NCI-H2227 treated with DMSO at 0.1 percent for 48 hours (cell line): ENCODE results near the gene YIF1A.

Source experiments
- DNase-seq: peaks from one replicate; lab custom pipeline; 2025; lab: John Stamatoyannopoulos, UW

YIF1A gene, protein sequence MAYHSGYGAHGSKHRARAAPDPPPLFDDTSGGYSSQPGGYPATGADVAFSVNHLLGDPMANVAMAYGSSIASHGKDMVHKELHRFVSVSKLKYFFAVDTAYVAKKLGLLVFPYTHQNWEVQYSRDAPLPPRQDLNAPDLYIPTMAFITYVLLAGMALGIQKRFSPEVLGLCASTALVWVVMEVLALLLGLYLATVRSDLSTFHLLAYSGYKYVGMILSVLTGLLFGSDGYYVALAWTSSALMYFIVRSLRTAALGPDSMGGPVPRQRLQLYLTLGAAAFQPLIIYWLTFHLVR

DNA sequence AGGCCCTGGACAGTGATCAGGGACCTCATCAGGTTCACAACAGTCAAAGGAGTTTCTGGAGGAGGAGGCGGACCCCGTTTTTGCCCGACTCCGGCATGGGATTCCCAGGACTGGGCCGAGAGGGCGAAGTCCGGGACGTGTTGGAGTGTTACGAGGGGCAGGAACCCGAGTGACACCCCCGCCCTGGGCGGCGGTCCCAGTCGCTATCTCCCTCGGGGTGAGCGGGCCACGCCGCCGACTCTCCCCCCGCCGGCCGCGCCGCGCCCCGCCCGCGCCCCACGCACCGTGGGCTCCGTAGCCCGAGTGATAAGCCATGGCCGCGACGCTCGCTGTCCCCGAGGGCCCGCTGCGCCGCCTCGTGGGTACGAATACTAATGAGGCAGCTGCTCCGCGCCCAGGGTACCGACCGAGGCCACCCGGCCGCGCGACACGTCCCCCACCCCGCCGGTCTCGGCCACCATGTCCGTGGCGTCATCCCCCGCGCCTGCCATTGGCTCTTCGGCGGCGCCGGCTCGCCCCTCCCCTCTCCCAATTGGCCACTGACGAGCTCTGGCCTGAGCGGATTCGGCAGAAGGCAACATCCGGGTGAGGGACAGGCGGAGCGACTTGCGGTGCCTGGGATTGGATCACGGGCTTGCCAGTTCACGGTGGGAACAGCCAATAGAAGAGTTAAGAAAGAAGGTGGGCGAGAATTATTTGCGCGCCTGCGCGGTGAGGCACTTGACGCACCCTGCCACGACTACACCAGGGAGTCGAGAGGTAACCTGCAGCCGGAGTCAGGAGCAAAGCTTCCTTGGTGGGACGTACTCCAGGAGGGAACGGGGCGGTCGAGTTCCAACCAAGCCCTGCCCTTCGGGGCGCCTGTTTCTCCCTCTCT, at the start of gene YIF1A:
Gene YIF1A (minus strand): TSS at position 473 of the 877 bp plus-strand sequence. CDS start 158 bp downstream, at position 315.
- DNase-seq: peak; percentile 99

DNA sequence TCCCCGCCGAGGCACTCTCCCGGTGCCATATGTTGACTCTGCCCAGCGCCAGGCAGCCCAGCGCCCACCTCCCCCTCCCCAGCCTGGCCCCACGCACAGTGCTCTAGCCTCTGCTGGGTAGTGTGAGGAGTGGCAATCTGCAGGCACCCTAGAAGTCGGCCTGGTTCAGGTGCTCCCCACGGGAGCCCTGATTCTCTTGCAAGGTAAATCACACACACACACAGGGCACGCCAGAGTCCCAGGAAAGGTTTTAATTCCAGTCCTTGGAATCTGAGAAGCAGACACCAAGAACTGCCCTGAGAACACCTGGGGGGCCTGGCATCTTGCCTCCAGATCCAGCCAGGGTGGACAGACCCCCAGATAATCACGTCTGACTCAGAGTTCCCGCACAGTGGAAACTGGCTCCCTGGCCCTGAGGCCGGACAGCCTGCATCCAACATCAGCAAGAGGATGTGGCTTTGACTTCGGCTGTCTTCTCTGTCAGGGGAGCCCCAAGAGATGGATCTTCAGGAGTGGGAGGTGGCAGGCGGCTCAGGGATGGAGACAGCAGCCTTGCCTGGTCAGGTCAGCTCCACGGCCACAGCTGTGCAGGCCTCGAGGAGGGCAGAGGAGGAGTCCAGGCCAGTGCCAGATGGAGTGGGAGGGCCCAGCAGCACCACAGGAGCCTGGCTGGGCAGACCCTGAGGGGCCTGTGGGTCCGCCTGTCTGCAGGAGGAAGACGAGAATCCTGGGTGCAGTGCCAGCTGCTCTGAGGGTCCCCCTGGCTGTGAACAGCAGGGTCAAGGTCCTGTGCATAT, 48.4 kb upstream of the YIF1A start:
- no peak for DNase-seq

DNA sequence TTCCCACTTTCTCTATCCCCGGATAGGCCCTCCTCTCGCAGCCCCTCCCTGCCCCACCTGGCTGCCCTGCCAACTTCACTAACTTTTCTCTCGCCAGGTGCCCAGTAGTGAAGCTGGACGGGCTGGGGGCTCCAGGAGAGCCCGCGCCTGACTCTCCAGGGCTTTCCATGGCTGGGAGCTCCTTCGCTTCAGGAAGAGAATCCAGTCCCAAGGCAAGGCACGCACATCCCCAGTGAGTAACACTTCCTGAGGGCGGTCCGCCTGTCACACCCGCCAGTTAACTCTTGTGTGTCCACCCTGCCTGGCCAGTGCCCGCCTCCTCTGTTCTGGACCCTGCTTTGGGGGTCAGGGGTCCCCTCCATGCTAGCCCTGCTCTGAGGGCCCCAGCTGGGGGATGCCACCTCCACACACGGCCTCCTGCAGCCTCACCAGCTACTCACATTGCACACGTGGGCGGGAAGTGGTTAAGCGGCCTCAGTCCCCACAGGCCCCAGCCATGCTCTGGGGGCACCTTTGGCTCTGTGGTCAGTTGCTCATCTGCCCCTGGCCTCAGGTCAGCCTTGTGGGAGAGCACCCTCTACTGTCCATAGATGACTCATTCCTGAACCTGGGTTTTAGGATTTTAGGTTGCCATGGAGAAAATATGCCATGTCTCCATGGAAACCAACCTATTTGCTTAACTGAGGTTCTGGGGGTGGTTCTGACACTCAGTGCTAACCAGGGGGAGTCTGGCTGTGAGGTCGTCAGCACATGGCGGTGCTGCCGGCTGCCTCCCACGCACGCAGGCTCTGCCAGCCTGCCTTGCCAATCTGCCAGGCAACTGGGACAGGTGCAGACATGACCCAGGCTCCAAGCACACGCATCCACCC, 47.5 kb upstream of the YIF1A start, which contains the start of gene RIN1:
Gene RIN1 (minus strand): TSS at position 201 of the 869 bp plus-strand sequence. CDS start 32 bp downstream, at position 169.
- DNase-seq: no peak

DNA sequence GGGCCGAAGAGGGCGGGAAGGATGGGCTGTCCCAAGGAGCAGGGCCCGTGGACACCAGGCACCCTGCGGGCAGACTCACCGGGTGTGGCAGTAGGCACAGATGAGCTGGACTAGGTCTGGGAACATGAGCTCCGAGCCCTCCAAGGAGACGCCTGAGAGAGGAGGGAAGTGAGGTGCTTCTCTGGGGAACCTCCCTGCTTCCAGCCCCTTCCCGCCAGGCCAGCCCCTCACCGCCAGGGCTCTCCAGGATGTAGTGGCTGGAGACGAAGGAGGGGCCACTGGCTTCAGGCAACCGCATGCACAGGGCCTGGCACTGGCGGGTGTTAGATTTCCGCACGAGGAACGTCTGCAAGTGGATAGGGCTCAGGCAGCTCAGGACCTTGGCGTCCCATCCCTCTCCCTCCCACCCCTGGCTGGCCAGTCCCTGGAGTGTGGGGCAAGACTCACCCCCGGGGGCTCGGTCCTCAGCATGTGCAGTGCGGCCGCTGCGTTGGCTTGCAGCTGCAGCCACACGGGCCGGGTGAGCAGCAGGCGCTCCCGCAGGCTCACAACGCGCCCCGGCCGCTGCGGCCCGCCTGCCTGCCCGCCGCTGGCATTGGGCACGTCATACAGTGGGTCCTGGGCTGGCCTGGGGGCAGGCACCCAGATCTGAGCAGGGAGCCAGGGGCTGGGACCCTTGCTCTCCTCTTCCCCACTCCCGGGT, 46.7 kb upstream of the YIF1A start:
- DNase-seq: no peak

DNA sequence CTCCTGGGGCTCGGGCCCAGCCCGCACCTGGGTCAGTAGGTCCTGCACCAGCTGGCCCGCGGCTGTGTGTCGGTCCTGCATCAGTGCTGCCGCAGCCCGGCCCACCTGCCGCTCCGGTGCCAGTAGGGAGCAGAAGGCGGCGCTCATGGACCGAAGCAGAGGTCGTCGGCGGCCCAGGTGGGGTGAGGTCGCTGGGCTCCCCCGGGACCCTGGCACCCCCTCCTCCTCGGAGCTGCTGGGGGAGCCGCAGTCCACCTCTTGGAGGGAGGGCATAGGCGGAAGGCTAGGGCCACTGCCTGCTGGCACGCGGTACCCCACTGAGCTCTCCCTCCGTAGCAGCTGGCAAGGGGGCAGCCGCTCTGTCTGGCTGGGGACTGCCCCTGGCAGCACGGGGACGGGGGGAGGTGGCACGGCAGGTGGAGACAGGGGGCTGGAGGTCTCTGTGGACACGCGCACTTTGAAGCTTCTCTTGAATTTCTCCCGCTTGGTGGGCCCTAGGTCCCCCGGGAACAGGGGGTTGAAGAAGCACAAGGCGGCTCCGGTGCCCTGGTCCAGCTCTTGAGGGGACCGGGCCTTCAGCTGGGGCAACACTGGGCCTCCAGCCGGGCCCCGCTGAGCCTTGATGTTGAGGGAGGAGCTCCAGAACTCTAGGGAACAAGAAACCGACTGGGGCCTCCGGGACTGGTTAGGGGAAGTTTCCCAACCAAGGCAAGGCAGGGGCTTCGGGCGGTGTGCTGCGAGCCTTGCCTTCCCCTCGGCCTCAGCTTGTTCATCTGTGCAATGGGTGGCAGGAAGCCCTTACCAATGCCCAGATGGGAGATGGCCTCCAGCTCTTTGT, 45.9 kb upstream of the YIF1A start:
- no peak for DNase-seq

DNA sequence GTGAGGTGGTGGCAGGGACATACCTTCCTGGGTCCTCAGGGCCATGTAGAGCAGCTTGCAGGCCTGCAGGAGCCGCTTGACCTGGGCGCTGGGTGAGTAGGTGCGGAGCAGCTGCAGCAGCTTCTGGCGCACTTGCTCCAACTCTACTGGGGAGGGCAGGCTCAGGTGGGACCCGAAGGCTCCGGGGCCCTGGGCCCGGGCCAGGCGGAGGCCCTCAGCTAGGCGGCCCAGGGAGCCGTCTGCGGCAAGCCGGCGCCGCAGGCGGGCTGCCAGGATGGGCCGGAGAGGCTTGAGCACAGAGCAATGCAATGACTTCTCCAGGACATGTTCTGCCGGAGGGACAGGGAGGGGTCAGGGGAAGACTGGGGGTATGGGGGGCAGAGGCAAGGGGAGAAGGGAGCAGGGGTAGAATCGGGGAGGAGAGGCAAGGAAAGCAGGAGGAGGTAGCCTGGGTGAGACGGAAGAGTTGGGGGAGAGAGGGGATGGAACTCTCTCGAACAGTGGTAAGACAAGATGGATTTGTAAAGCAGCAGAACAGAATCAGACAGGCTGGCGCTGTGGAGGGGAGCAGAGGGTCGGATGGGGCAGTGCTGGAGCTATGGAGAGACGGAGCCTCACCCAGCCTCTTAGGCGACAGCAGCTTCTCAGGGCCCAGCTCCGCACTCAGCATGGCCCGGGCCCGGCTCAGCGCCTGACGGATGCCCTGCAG, 45.1 kb upstream of the YIF1A start:
- DNase-seq: no peak

DNA sequence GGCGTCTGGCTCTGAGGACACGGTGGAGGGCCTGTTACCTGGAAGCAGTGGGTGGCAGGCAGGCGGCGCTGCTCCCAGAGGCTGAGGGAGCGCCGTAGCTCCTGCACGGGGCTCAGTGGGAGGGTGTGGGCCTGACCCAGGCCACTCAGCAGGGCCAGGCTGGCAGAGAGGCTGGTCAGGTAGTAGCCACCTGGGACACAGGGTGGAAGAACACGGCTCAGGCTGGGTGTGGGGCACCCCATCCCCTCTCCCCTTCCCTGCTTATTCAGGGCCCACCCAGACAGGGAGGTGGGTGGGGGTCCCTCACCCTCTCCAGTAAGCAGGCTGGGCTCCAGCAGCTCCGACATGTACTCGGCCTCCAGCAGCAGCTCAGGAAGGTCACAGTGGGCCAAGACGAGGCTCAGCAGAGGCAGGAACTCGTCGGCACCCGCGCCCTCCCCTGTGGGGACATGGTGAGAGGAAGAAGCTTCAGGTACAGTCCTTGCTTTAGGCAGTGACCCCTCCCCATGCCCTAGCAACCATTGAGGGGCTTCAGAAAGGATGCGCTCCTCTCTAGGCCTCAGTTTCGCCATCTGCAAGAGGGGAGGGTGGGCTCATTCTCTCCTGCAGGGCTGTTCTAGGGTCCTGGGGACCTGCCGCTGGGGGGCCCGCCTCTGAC, 44.4 kb upstream of the YIF1A start:
- no peak for DNase-seq

DNA sequence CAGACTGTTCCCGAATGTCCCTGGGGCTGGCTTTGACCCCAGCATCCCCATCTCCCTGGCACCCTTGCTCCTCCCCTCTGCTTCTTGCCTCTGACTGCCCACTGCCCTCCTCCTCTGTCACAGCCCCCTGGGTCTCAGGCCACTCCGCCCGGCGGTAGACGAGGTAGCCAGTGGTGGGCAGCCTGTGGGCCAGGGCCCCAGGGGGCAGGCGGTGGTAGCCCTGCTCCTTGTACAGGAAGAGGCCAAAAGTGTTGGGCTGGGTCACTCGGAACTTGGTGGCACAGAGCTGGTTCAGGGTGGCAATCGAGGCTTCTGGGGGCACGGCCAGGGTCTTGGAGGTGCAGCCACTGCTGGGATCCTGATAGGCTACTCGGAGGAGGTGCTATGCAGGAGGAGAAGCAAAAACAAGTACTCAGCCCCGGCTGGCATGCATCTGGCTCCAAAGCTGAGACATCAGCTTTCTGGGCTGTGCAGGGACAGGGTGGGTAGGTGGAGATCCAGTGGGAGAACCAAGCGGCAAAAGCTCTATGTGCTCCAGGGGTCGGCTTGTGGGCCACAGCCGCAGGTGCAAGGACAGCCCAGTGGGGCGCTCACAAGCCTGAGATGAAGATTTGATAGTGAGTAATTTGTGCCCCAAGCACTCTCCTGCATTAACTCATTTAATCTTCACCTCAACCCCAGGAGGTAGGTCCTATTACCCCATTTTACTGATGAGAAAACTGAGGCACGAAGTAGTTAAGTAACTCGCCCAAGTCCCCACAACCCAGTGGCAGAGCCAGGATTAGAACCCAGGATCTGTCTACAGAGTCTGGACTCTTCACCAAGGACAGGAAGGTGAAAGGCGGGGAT, 43.7 kb upstream of the YIF1A start:
- DNase-seq: no peak

DNA sequence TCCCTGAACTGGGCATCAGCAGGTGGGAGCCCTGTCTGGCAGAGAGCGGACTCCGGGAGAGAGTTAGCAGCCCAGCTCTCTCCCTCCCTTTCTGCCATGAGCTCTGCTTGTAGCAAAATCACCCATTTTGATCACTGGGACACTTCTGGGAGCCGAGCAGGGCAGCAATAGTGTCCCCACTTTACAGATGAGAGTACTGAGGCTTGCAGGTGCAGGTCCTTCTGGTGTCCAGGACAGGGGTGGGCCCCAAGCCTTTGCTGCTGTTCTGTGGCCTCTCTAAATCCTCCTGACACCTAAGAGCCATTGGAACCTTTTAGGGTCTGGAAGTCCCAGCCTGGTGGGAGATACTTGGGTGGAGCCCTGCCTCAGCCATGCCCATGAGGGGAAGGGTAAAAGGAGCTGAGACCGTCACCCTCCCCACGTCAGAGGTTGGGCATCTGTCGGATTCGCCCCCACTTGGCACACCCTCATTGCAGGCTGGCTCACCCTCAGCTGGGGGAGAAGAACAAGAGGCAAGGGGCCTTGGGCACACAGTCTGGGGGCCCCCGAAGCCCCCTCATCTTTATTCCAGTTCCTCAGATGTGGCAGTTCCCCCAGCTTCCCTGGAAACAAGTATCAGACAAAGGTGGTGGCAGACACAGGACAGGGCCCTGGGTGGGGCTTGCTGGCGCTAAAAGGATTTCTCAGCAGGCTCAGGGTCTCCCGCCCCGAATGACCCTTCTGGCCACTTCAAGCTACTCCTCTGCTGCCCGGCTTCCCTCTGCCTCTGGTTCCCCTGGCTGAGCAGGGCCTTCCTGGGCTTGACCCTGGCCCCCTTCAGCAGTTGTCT, 42.8 kb upstream of the YIF1A start:
- no peak for DNase-seq

DNA sequence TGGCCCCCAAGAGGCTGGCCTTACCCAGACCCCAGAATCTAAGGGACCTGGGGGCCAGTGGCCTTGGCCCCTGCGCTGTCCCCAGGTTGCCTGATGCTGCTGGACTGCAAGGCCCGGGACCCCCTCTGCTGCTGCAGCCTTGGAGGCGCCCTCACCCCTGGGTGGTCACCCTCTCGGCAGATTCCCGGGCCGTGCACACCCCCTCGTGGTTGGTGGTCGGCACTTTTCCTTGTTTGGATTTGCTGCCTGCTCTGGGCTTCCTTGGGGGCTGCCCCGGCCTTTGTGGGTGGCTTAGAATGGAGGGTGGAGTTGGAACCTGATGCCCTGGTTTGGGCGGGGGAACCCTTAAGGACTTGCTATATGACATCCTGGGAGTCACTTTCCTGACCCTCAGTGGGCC, 42.0 kb upstream of the YIF1A start:
- DNase-seq: no peak

DNA sequence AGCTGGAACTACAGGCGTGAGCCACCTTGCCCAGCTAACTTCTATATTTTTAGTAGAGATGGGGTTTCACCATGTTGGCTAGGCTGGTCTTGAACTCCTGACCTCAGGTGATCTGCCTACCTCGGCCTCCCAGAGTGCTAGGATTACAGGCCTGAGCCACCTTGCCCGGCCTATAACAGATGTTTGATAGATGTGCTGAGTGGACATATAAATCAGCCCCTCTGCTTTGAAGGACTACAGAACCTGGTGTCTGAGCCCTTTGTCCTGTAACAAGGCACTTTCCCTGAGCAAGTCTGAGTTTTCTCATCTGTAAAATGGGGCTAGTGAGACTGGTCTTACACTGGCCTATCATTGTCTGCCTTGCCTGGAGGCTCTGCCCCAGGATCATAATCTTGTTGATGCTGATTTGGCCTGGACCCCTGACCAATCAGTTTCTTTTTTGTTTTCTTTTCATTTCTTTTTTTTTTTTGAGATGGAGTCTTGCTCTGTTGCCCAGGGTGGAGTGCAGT, 40.3 kb upstream of the YIF1A start:
- no peak for DNase-seq

DNA sequence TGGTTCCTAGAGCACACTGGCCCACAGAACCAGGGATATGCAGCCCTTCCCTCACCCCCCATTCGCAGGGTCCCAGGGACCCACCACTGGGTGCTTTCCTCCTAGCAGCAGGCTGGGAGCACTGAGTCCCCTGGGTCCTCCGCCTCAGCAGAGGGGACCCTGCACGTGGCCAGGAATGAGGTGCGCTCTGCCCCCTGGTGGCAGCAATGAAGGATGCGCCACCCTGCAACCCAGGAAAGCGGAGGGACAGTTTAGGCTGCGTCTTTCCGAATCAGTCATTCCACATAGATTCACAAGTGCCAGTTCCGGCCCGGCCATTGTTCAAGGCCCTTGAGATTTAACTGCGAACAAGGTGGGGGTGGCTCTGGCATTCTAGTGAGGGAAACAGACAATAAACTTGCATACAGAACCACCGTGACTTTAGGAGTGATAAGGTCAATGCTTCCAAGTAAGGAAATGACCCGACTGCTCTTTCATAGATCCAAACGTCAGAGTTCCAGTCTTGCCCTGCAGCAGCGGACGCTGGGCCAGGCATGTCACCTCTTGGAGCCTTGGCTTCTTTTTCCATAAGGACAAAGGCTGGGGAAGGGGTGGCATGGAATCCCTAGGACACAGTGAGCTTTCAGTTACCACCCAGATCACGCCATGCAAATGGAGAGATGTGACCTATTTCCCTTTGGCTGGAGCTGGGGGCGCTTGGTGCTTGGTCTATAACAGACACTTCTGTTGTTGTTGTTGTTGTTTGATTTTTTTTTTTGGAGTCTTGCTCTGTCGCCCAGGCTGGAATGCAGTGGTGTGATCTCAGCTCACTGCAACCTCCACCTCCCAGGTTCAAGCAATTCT, 39.6 kb upstream of the YIF1A start:
- peak; percentile 46 for DNase-seq

DNA sequence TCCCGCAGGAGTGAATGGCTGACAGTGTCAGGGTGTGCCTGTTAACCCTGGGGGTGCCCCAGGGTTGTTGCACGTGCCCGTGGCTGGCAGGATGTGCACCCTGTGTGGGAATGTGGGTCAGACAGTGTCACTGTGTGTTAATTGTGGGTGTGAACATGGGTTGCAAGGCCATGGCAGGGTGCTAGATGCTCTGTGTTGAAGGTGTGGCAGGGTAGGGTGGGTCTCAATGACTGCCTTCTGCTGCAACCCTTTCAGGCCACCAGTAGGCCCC, 39.0 kb upstream of the YIF1A start:
- no peak for DNase-seq

DNA sequence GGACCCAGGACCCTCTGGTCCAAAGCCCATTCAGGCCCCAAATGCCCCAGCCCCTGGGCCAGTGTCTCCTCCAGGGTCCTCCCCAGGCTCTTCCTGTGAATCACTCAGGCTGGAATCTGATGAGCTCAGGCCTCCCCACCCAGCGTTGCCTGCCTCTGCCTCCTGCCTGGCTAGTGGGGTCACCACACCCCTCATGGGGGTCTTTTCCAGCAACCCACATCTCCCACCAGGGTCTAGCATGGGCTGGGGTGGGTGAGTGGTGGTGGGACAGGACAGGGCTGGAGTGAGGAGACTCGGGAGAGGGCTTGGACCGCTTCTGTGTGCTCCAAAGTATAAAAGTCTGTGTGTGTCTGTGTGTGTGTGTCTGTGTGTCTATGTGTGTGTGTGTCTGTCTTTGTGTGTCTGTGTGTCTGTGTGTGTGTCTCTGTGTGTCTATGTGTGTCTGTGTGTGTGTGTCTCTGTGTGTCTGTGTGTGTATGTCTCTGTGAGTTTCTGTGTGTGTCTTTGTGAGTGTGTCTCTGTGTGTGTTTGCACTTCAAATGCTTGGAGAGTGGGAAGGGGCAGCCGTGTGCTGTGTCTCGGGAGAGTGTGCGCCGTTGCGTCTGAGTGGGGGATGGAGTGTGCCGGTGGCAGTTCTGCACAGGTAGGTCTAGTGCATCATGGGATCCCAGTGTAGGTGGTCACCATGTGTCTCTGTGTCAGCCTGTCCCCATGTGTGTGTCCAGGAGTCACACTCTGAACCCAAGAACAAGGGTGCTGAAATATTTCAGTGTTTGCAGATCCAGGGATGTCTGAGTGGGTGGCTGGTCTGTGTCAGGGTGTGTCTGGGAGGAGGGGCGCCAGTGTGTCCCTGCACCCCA, 38.5 kb upstream of the YIF1A start:
- no peak for DNase-seq
